Progenitor cell of endocrine pancreas (in vitro differentiated cells): ENCODE results near the gene INPP5D. TPM values are rescaled to one million over a fixed set of nuclear protein-coding genes. Genes with fewer than 3 reads are reported as not detected.

Experiments used
- DNase-seq: peaks from one replicate; pipeline ENCODE4 v3.0.0; 2021; ENCODE audit warnings: low spot score; ENCODE audit not compliant: unreplicated experiment
- H3K27ac Mint-ChIP-seq: 2 replicates; pipeline ENCODE4 v1.8.0; 2021; ENCODE audit warnings: mild to moderate bottlenecking, moderate library complexity, mixed read lengths
- H3K27me3 Mint-ChIP-seq: 2 replicates; pipeline ENCODE4 v1.8.0; 2021; ENCODE audit warnings: mixed read lengths
- H3K36me3 Mint-ChIP-seq: 2 replicates; pipeline ENCODE4 v1.8.0; 2022; ENCODE audit warnings: mixed read lengths; ENCODE audit not compliant: insufficient read depth
- H3K4me1 Mint-ChIP-seq: 2 replicates; pipeline ENCODE4 v1.8.0; 2021; ENCODE audit warnings: low read depth, mixed read lengths
- H3K4me3 Mint-ChIP-seq: 2 replicates; pipeline ENCODE4 v1.8.0; 2021; ENCODE audit warnings: low read depth, mild to moderate bottlenecking, moderate library complexity, mixed read lengths
- H3K9me3 Mint-ChIP-seq: 2 replicates; pipeline ENCODE4 v1.8.0; 2021; ENCODE audit warnings: low read depth, mixed read lengths
- CTCF ChIP-seq: fragments of 200-600 bp; sonication (generic); IDR thresholded peaks from one replicate; pipeline ENCODE4 v1.5.0; 2021; ENCODE audit warnings: antibody characterized with exemption, mild to moderate bottlenecking; ENCODE audit not compliant: unreplicated experiment
- total RNA-seq: library from RNA; stranded (reverse); gene quantifications from 2 replicates; pipeline ENCODE4 v1.2.1, GENCODE V29; 2021

INPP5D gene
- total RNA-seq, 1 donor from 2014 or later = 5.3 TPM

- H3K36me3 Mint-ChIP-seq = no peaks in the 10 kb centered on the region
These were observed 21.6 kb downstream of the INPP5D start for GRCh38 chr2:233081731-233082221.

GRCh38 chr2:233082222-233082930 is 22.2 kb downstream of the INPP5D start:
- Mint-ChIP-seq H3K27me3 (peaks cover 21% of the 10 kb centered on the region), H3K4me3 (no peak overlapping the region), H3K36me3 (no peaks in the 10 kb centered on the region), H3K9me3 (no peaks in the 10 kb centered on the region), H3K4me1 (no peaks in the 10 kb centered on the region), H3K27ac (no peak overlapping the region)
- DNase-seq = no peak
- TF ChIP-seq CTCF = no peak

More at GRCh38 chr2:233081731-233082221, 21.6 kb downstream of the INPP5D start:
- TF ChIP-seq CTCF = no peak
- Mint-ChIP-seq H3K4me1 (no peaks in the 10 kb centered on the region), H3K27ac (no peak overlapping the region), H3K9me3 (no peaks in the 10 kb centered on the region), H3K27me3 (peaks cover 21% of the 10 kb centered on the region), H3K4me3 (no peak overlapping the region)
- no peak for DNase-seq

DNA sequence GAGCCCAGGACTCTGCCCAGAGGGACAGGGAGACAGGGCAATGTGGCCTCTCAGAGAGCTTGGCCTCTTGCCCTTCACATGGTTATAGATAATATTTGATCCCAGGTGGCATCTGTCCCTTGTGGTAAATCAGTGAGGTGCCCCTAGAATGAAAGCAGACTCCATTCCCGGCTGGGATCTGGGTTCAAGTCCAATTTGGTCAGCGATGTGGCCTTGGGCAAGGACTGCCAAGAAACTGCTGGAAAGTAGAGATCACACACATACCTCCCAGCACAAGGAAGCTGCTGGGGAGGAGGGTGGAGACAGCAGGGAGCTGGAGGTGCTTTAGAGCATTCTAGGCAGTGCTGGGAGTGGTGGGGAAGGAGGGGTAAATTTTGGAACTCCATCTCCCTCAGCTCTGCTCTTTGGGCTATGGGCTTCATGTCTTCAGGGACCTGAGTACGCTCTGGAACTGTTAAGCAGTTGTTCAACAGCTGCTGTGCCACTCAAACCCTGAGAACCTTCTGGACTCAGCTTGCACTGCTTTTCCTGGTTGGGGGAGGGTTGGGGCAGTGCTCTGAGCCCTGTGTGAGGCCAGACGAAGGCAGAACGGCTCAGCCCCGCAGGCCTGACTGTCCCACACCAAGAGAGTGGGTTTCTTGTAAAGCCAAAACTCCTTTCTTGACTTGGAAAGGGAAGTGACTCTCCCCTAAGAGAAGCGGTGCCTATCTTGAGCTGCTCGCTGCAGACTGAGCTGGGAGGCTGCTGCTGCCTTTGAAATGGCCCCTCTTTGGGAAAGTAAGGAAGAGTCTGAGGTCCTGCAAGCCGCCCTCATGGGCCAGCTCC is 23.0 kb downstream of the INPP5D start:
- no peak for TF ChIP-seq CTCF
- Mint-ChIP-seq H3K4me3 (no peak overlapping the region), H3K4me1 (no peaks in the 10 kb centered on the region), H3K27me3 (peaks cover 21% of the 10 kb centered on the region), H3K36me3 (no peaks in the 10 kb centered on the region), H3K9me3 (no peaks in the 10 kb centered on the region), H3K27ac (no peak overlapping the region)
- no peak for DNase-seq

DNA sequence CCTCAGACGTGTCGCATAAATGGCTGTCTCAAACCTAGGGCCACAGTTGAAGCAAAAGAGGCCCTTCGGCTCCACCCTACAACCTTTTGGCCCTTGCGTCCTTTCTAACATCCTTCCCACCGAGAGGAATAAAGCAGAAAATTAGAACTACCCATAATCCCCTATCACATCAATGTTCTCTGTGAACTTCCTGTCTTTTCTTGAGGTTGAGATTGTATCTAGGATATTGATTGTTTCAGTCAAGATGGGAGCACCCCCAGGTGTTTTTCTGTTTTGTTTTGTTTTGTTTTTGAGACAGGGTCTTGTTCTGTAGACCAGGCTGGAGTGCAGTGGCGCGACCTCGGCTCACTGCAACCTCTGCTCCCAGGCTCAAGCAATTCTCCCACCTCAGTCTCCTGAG is 23.6 kb downstream of the INPP5D start:
- Mint-ChIP-seq H3K36me3 (no peaks in the 10 kb centered on the region), H3K27ac (no peak overlapping the region), H3K4me3 (no peak overlapping the region), H3K27me3 (peaks cover 26% of the 10 kb centered on the region), H3K9me3 (no peaks in the 10 kb centered on the region), H3K4me1 (no peaks in the 10 kb centered on the region)
- DNase-seq = no peak
- TF ChIP-seq CTCF = no peak

DNA sequence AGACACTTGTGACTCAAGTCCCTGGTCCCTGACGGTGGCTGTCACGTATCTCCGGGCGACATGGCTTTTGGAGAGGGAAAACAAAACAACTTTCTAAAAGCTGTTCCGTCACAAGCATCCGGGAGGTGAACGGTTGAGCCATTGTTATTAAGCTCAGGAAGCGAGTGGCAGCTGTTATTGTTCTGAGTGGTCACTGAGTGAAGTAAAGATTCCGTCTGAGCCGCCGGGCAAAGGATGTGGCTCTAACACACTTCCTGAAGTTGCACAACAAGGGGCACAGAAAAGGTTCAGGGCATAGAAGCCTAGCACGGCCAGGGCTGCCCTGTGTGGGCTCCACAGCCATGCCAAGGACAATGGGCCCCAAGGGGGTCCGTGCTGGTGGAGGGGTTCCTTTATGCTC is 24.3 kb downstream of the INPP5D start:
- no peak for TF ChIP-seq CTCF
- Mint-ChIP-seq H3K4me1 (no peaks in the 10 kb centered on the region), H3K27ac (no peak overlapping the region), H3K9me3 (no peaks in the 10 kb centered on the region), H3K36me3 (no peaks in the 10 kb centered on the region), H3K27me3 (peaks cover 20% of the 10 kb centered on the region), H3K4me3 (no peak overlapping the region)
- no peak for DNase-seq
